Stimulated activated naive CD8-positive, alpha-beta T cell treated with anti-CD3 and anti-CD28 coated beads, Interleukin-15, Interleukin-2, amounts not matched to agents 100 ng/mL and 50 ng/mL, for 24 hours (primary cell): Measurements from ENCODE around the gene GALK1.
"Not testable (repeated sequence)": the region's sequence is repeated elsewhere in the genome, so short reads cannot be mapped to it uniquely, and the experiment has no call there.

Source experiments
- H3K27ac Mint-ChIP-seq: one replicate; pipeline ENCODE4 v1.8.0; 2021; ENCODE audit warnings: mild to moderate bottlenecking, mixed read lengths
- H3K27me3 Mint-ChIP-seq: one replicate; pipeline ENCODE4 v1.8.0; 2021; ENCODE audit warnings: mixed read lengths
- H3K36me3 Mint-ChIP-seq: one replicate; pipeline ENCODE4 v1.8.0; 2021; ENCODE audit warnings: low read depth, mixed read lengths
- H3K4me1 Mint-ChIP-seq: one replicate; pipeline ENCODE4 v1.8.0; 2021; ENCODE audit warnings: low read depth, mixed read lengths
- H3K4me3 Mint-ChIP-seq: one replicate; pipeline ENCODE4 v1.8.0; 2021; ENCODE audit warnings: mild to moderate bottlenecking, mixed read lengths
- H3K9me3 Mint-ChIP-seq: one replicate; pipeline ENCODE4 v1.8.0; 2021; ENCODE audit warnings: mixed read lengths

Gene GALK1

DNA sequence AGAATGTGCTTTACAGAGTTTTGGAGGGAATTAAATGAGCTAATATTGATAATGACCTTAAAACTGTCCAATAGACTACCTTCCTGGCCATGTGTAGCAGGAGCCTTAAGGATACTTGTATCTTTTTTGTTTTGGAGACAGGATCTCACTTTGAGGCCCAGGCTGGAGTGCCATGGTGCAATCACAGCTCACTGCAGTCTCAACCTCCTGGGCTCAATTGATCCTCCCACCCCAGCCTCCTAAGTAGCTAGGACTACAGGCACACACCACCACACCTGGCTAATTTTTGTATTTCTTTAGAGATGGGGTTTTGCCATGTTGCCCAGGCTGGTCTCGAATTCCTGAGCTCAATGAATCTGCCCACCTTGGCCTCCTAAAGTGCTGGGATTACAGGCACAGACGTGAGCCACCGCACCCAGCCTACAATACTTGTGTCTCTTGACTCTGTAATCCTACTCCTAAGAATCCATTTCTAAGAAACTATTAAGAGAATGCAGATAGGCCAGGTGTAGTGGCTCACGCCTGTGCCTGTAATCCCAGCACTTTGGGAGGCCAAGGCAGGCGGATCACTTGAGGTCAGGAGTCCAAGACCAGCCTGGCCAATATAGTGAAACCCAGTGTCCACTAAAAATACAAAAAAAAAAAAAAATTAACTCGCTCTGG, 4.9 kb downstream of the GALK1 start:
- not testable (repeated sequence) for H3K4me3 Mint-ChIP-seq, H3K9me3 Mint-ChIP-seq, H3K36me3 Mint-ChIP-seq, H3K27me3 Mint-ChIP-seq, H3K27ac Mint-ChIP-seq
- peaks cover 15% of the 10 kb centered on the region for H3K4me1 Mint-ChIP-seq

DNA sequence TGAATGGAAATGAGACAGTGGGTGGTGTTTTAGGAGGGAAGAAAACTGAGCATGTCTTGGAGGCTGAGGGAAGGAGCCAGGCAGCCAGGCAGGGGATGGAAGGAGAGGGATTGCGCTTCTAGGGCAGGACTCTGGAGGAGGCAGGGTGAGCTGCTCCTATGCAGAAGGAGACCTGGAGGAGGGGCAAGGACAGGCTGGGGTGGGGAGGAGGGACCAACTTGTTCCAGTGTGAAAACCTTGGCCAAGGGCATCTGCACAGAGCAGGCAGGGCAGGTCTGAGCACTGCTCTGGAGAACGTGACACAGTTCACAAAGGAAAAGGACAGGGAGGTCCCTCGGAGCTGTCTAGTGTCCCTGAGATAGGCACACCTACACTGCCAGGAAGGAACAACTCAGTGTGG, 5.5 kb downstream of the GALK1 start:
- no peak overlapping the region for H3K4me3 Mint-ChIP-seq
- no peaks in the 10 kb centered on the region for H3K9me3 Mint-ChIP-seq
- peaks cover 18% of the 10 kb centered on the region for H3K4me1 Mint-ChIP-seq
- H3K27ac Mint-ChIP-seq: no peak overlapping the region
- H3K36me3 Mint-ChIP-seq: no peaks in the 10 kb centered on the region
- no peaks in the 10 kb centered on the region for H3K27me3 Mint-ChIP-seq

DNA sequence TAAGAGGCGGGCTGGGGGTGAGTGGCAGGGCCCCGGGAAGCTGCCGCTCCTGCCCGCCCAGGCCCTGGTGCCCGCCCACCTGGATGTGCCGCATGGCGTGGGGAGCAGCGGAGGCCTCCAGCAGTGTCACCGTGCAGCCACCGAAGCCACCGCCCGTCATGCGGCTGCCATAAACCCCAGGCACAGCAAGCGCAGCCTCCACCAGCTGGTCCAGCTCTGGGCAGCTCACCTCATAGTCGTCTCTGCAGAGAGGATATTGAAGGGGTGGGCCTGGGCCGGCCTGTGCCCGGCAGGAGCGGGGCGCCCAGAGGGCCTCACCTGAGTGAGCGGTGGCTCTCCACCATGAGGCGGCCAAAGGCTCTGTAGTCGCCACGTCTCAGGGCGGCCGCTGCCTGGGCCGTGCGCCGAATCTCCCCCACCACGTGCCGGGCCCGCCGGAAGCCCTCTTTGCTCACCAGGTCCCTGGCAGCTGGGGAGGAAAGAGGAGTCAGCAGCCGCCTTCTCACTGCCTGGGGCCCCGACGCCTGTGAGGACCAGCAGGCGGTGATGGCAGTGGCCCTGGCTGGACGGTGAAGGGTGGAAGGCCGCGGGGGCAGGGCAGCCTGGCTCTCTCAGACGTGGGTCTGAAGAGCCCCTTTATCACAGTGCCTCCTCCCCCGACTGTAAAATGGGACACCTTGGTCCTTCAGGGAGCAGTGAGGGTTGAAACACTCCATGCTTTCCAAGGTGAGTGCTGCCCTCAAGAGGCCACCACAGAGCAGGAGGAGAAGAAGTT, 6.7 kb downstream of the GALK1 start:
- H3K27ac Mint-ChIP-seq: no peak overlapping the region
- H3K27me3 Mint-ChIP-seq: no peaks in the 10 kb centered on the region
- H3K9me3 Mint-ChIP-seq: no peaks in the 10 kb centered on the region
- H3K4me1 Mint-ChIP-seq: peaks cover 9% of the 10 kb centered on the region
- H3K36me3 Mint-ChIP-seq: no peaks in the 10 kb centered on the region
- H3K4me3 Mint-ChIP-seq: no peak overlapping the region

DNA sequence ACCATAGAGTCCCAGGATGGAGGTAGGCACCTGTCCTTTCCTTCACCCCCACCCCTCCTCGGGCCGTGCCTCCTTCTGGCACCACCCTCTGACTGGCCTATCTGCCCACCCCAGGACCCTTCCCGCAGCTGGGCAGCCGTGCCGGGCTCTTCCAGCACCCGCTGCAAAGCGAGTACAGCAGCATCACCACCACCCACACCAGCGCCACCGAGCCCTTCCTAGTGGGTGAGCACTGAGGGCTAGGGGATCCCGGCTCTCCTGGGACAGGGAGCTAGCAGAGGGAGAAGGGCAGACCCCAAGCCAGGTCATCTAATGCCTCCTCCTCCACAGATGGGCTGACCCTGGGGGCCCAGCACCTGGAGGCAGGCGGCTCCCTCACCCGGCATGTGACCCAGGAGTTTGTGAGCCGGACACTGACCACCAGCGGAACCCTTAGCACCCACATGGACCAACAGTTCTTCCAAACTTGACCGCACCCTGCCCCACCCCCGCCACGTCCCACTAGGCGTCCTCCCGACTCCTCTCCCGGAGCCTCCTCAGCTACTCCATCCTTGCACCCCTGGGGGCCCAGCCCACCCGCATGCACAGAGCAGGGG, 7.8 kb downstream of the GALK1 start:
- Mint-ChIP-seq H3K9me3 (no peaks in the 10 kb centered on the region), H3K27me3 (no peaks in the 10 kb centered on the region), H3K4me1 (peaks cover 9% of the 10 kb centered on the region), H3K27ac (no peak overlapping the region), H3K4me3 (no peak overlapping the region), H3K36me3 (no peaks in the 10 kb centered on the region)

DNA sequence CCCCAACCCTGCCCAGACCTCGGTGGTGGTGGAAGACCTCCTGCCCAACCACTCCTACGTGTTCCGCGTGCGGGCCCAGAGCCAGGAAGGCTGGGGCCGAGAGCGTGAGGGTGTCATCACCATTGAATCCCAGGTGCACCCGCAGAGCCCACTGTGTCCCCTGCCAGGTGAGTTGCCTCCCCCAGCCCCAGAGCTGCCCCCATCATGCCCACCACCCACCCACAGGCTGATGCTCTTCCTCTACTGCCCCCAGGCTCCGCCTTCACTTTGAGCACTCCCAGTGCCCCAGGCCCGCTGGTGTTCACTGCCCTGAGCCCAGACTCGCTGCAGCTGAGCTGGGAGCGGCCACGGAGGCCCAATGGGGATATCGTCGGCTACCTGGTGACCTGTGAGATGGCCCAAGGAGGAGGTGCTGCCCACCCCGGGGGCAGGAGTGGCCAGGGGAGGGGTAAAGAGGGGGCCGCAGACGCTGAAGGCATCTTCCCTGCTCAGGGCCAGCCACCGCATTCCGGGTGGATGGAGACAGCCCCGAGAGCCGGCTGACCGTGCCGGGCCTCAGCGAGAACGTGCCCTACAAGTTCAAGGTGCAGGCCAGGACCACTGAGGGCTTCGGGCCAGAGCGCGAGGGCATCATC, 8.4 kb downstream of the GALK1 start:
- Mint-ChIP-seq H3K4me3 (no peak overlapping the region), H3K36me3 (no peaks in the 10 kb centered on the region), H3K9me3 (no peaks in the 10 kb centered on the region), H3K27ac (no peak overlapping the region), H3K27me3 (no peaks in the 10 kb centered on the region), H3K4me1 (peaks cover 9% of the 10 kb centered on the region)

DNA sequence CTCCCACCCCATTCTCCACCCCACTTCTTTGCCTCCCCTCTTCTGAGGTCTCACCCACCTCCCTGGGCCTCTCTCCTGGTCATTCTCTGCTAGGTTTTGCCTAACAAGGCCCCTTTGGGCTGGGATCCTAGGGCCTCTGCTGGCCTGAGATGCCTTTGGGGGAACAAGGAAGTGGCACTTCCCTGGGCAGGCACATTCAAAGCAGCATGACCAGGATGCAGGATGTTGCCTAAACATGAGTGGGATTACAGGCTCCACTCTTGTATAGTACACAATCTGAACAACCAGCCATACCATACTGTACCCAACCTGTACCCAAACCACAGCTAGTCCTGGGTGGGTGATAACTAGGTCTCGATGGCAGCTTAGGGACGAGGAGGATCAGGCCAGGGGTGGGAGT, 9.0 kb downstream of the GALK1 start:
- H3K4me1 Mint-ChIP-seq: peaks cover 9% of the 10 kb centered on the region
- no peak overlapping the region for H3K27ac Mint-ChIP-seq
- no peaks in the 10 kb centered on the region for H3K27me3 Mint-ChIP-seq
- no peaks in the 10 kb centered on the region for H3K9me3 Mint-ChIP-seq
- no peaks in the 10 kb centered on the region for H3K36me3 Mint-ChIP-seq
- H3K4me3 Mint-ChIP-seq: no peak overlapping the region

DNA sequence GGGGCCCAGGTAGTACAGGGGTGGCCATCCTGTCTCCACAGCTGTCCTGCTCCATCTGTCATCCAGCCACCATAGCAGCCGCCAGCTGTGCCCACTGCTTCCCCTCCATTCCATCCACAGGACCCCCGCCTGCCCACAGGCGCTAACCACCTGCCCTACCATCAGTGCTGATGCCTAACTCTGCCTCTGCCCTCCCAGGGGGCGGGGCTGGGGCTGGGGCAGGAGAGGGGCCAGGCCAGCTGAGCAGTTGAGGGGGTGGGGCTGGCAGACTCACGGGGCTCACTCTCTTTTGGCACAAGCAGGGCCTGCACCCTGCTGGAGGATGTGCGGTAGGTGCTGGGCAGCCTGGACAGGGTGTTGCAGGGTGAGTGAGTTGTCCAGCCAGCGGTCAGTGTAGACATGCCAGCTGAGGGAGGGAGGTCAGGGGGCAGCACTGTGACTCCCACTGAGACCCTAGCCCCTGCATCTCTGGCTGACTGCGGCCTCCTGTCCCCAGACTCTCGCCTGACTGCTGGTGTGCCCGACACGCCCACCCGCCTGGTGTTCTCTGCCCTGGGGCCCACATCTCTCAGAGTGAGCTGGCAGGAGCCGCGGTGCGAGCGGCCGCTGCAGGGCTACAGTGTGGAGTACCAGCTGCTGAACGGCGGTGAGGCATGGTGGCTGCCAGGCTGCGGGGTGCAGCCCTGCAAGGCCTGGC, 9.6 kb downstream of the GALK1 start:
- H3K27me3 Mint-ChIP-seq: no peaks in the 10 kb centered on the region
- peaks cover 9% of the 10 kb centered on the region for H3K4me1 Mint-ChIP-seq
- no peaks in the 10 kb centered on the region for H3K9me3 Mint-ChIP-seq
- no peaks in the 10 kb centered on the region for H3K36me3 Mint-ChIP-seq
- H3K27ac Mint-ChIP-seq: no peak overlapping the region
- no peak overlapping the region for H3K4me3 Mint-ChIP-seq

DNA sequence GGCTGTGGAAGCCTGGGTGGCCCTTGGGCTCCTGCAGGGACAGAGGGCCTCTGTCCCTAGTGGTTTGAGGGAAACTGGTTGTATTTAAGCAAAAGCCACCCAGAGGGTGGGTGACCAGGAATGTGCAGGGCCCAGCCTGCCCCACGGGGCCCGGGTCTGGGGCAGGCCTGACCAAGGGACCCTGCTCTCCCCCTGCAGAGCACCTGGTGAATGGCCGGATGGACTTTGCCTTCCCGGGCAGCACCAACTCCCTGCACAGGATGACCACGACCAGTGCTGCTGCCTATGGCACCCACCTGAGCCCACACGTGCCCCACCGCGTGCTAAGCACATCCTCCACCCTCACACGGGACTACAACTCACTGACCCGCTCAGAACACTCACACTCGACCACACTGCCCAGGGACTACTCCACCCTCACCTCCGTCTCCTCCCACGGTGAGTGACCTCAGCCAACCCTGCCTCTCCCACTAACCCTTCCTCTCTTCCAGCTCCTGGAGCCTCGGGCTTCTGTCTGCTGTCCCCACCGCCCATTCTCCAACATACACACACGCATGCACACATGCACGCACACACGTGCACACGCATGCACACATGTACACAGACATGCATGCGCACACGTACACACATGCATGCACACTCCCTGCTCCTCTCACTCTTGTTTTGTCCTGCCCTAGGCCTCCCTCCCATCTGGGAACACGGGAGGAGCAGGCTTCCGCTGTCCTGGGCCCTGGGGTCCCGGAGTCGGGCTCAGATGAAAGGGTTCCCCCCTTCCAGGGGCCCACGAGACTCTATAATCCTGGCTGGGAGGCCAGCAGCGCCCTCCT, 10.4 kb downstream of the GALK1 start:
- Mint-ChIP-seq H3K4me1 (peaks cover 9% of the 10 kb centered on the region), H3K27me3 (no peaks in the 10 kb centered on the region), H3K9me3 (no peaks in the 10 kb centered on the region), H3K36me3 (no peaks in the 10 kb centered on the region), H3K27ac (no peak overlapping the region), H3K4me3 (no peak overlapping the region)

DNA sequence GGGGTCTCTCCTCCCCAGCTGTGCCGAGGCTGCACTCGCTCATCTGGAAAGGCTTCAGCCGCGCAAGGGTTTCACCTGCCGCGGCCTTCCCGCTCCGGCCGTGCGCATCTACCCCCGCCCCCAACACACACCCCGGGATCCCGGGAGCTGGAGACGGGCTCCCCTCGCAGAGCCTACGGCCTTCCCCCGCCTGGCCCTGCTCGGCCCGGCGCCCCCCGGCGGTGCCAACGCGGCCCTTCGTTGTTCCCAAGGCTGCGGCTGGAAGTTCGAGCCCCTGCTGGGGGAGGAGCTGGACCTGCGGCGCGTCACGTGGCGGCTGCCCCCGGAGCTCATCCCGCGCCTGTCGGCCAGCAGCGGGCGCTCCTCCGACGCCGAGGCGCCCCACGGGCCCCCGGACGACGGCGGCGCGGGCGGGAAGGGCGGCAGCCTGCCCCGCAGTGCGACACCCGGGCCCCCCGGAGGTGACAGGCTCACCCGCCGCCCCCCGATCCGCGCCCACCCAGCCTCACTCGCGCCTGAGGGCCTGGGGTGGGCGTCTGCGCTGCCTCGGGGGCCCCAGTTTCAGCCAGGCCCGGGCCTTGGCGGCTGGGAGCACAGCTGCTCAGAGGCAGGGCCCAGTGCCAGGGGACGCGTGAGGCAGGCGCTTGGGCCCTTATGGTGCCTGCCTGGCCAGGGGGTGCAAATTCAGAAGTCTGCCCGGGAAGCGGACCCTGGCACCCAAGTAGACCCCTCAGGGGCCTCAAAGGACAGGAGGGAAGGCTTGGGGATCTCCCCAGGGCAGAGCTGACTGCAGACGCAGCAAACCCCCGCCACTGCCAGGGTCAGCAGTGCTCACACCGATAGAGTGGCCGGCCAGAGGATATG, 11.2 kb downstream of the GALK1 start:
- Mint-ChIP-seq H3K9me3 (no peaks in the 10 kb centered on the region), H3K27ac (no peak overlapping the region), H3K27me3 (no peaks in the 10 kb centered on the region), H3K4me1 (peaks cover 9% of the 10 kb centered on the region), H3K4me3 (peak overlapping the region; percentile 58), H3K36me3 (no peaks in the 10 kb centered on the region)

DNA sequence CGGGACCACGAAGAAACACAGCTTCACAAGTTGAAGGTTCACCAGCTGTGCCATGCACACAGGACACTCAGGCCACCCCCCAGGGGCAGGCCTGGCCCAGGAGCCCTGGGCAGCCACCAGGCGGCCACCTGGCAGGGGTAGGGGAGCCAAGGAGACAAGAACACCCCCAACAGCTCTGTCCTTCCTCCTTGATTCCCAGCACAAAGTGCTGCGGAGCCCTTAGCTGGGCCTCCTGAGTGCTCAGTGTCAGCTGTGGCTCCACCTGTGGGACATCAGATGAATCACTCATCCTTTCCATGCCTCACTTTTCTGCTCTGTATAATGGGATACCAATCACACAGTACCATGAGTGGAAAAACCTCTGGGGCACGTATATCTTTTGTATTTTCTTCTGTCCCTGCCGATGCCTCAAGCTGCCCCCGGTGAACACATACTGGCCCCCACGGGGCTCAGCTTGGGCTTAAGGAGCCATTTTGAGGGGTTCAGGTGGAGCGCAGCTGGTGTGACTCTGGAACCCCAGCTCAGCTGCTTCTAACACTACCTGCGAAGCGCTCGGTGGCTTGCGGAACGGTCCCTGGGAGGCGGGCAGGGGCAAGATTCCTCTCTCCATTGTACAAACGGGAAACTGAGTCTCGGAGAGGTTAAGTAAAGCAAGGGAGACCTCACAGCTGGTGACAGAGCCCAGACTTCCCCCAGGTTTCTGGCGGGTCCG, 12.0 kb downstream of the GALK1 start:
- H3K9me3 Mint-ChIP-seq: no peaks in the 10 kb centered on the region
- H3K27ac Mint-ChIP-seq: peak overlapping the region; percentile 63
- H3K27me3 Mint-ChIP-seq: no peaks in the 10 kb centered on the region
- H3K4me3 Mint-ChIP-seq: peak overlapping the region; percentile 58
- no peaks in the 10 kb centered on the region for H3K36me3 Mint-ChIP-seq
- H3K4me1 Mint-ChIP-seq: peaks cover 9% of the 10 kb centered on the region

DNA sequence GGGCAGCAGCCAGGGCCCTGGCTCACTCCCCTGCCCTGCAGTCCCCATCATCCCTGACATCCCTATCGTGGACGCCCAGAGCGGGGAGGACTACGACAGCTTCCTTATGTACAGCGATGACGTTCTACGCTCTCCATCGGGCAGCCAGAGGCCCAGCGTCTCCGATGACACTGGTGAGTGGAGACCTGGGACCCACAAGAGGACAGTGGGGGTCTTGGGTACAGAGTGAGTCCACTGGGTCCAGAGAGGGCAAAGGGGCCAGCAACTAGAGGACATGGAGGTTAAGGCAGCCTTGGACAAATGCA, 12.6 kb downstream of the GALK1 start:
- H3K36me3 Mint-ChIP-seq: no peaks in the 10 kb centered on the region
- no peaks in the 10 kb centered on the region for H3K9me3 Mint-ChIP-seq
- no peaks in the 10 kb centered on the region for H3K27me3 Mint-ChIP-seq
- H3K4me1 Mint-ChIP-seq: peaks cover 14% of the 10 kb centered on the region
- no peak overlapping the region for H3K27ac Mint-ChIP-seq
- no peak overlapping the region for H3K4me3 Mint-ChIP-seq

DNA sequence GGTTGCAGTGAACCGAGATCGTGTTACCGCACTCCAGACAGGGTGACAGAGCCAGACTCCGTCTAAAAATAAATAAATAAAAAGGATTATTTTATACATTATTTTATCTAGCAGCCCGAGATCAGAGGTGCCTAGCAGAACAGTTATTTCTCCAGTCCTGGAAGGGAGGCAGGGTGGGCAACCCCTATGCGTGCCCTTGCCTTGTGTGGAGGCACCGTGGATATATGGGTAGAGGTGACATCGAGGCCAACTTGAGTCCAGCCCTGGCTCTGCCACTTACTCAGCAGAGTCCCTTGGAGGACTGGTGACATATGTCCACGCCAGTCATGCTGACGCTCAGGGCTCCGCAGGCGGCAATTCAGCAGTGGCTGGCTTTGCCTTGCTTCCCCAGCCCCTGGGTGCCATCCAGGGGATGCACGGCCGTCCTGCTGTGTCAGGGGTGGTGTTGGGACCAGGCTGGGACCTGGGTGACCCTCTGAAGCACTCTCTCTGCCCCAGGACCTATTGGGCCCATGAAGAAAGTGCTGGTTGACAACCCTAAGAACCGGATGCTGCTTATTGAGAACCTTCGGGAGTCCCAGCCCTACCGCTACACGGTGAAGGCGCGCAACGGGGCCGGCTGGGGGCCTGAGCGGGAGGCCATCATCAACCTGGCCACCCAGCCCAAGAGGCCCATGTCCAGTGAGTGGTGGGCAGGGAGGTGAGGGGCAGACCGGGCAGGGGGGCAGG, 13.2 kb downstream of the GALK1 start:
- H3K4me3 Mint-ChIP-seq: no peak overlapping the region
- H3K9me3 Mint-ChIP-seq: no peaks in the 10 kb centered on the region
- H3K36me3 Mint-ChIP-seq: no peaks in the 10 kb centered on the region
- no peaks in the 10 kb centered on the region for H3K27me3 Mint-ChIP-seq
- no peak overlapping the region for H3K27ac Mint-ChIP-seq
- peaks cover 14% of the 10 kb centered on the region for H3K4me1 Mint-ChIP-seq
